Measurements from ENCODE around the gene SLC27A5. TPM values are rescaled to one million over a fixed set of nuclear protein-coding genes. Genes with fewer than 3 reads are reported as not detected.
A peak's percentile ranks its signal among the peaks of the same experiment; 100 is the strongest.

The SLC27A5 gene
- total and polyA plus RNA-seq, 2 experiments from 2014 or later: 16.2 to 35.5 TPM

- TF ChIP-seq, protein P1, sequence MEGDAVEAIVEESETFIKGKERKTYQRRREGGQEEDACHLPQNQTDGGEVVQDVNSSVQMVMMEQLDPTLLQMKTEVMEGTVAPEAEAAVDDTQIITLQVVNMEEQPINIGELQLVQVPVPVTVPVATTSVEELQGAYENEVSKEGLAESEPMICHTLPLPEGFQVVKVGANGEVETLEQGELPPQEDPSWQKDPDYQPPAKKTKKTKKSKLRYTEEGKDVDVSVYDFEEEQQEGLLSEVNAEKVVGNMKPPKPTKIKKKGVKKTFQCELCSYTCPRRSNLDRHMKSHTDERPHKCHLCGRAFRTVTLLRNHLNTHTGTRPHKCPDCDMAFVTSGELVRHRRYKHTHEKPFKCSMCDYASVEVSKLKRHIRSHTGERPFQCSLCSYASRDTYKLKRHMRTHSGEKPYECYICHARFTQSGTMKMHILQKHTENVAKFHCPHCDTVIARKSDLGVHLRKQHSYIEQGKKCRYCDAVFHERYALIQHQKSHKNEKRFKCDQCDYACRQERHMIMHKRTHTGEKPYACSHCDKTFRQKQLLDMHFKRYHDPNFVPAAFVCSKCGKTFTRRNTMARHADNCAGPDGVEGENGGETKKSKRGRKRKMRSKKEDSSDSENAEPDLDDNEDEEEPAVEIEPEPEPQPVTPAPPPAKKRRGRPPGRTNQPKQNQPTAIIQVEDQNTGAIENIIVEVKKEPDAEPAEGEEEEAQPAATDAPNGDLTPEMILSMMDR (conservative IDR thresholded peaks at IDR 0.05; ENCODE audit: low read depth in 2 of 2): no peak
- TF ChIP-seq ZNF331 (CRISPR knock-in tag; IDR thresholded peaks at IDR 0.05; ENCODE audit: low read depth): no peak
Observed at GRCh38 chr19:58550362-58551122, 38.8 kb upstream of the SLC27A5 start (continued).

DNA sequence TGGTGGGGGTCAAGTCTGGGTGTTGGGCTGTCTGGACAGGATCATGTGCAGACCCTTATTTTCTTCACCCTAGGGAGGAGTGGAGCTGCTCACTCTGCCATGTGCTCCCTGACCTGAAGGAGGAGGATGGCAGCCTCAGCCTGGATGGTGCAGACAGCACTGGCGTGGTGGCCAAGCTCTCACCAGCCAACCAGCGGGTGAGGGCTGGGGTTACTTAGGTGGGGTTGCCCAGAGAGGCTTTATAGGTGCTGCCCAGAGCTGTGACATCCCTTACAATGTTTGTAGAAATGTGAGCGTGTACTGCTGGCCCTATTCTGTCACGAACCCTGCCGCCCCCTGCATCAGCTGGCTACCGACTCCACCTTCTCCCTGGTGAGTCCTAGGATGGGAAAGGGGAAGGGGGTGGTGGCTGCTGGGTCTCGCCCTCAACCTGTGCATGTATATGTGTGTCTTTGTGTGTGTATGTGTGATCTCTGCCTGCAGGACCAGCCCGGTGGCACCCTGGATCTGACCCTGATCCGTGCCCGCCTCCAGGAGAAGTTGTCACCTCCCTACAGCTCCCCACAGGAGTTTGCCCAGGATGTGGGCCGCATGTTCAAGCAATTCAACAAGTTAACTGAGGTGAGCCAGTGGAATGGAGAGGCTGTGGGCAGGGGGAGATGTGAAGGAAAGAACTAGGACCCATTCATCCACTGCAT, 38.0 kb upstream of the SLC27A5 start:
- H3K79me2 ChIP-seq (replicated peaks; ENCODE audit: insufficient read depth): peaks cover 36% of the 10 kb centered on the region
- peak overlapping the region; percentile 30; the same call in 1 of the 3 replicates for H3K4me3 Mint-ChIP-seq
- peaks cover 51% of the 10 kb centered on the region for H3K36me3 ChIP-seq (ENCODE audit: insufficient read depth)
- no peaks in the 10 kb centered on the region for H3K27me3 ChIP-seq (ENCODE audit: insufficient read depth)
- no peak overlapping the region for H2AFZ ChIP-seq
- H3K9me3 Mint-ChIP-seq: peaks cover 9% of the 10 kb centered on the region; the same call in 2 of the 3 replicates
- H3K27me3 Mint-ChIP-seq (ENCODE audit: insufficient read depth, low read depth, poor library complexity): peaks cover 33% of the 10 kb centered on the region
- peaks cover 19% of the 10 kb centered on the region; the same call in 1 of the 2 replicates for H3K4me1 ChIP-seq (ENCODE audit: insufficient read depth)
- H3F3A ChIP-seq (replicated peaks; ENCODE audit: low read depth): peaks cover 91% of the 10 kb centered on the region
- H3K27ac Mint-ChIP-seq: no peak overlapping the region
- H3K4me1 Mint-ChIP-seq: peaks cover 33% of the 10 kb centered on the region
- TF ChIP-seq, protein P2, sequence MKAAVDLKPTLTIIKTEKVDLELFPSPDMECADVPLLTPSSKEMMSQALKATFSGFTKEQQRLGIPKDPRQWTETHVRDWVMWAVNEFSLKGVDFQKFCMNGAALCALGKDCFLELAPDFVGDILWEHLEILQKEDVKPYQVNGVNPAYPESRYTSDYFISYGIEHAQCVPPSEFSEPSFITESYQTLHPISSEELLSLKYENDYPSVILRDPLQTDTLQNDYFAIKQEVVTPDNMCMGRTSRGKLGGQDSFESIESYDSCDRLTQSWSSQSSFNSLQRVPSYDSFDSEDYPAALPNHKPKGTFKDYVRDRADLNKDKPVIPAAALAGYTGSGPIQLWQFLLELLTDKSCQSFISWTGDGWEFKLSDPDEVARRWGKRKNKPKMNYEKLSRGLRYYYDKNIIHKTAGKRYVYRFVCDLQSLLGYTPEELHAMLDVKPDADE (IDR thresholded peaks at IDR 0.05): no peak
- TF ChIP-seq, protein P1 (conservative IDR thresholded peaks at IDR 0.05; ENCODE audit: low read depth in 2 of 2): no peak
- TF ChIP-seq JUNB (IDR thresholded peaks at IDR 0.05; ENCODE audit: unreplicated experiment) (no peak), EZH2 (IDR thresholded peaks at IDR 0.05; ENCODE audit: low read depth, unreplicated experiment) (no peak)
- peaks cover 90% of the 10 kb centered on the region for H3K36me3 Mint-ChIP-seq (ENCODE audit: low read depth)
- DNase-seq (ENCODE audit: low spot score): no peak
- peaks cover 44% of the 10 kb centered on the region for H4K20me1 ChIP-seq (replicated peaks; ENCODE audit: insufficient read depth)
- H3K4me3 ChIP-seq: no peak overlapping the region
- H3K4me2 ChIP-seq: no peak overlapping the region
- no peak for ATAC-seq
- H3K9me2 ChIP-seq (ENCODE audit: insufficient read depth): no peaks in the 10 kb centered on the region
- no peak overlapping the region for H3K27ac ChIP-seq (ENCODE audit: low read depth)

All from GM23338 (cell line).